Measurements from ENCODE around the gene ST6GAL1. TPM values are rescaled to one million over a fixed set of nuclear protein-coding genes. Genes with fewer than 3 reads are reported as not detected.

ST6GAL1 gene
- total RNA-seq, 1 experiment from 2014 or later, result 15.6 TPM

GRCh38 chr3:186990878-186991308, 60.6 kb downstream of the ST6GAL1 start:
- peak; percentile 79 for DNase-seq (ENCODE audit: low read depth, low spot score)
- Histone ChIP-seq H2AFZ (ENCODE audit: low read depth, low read length, poor library complexity, severe bottlenecking) (no peak overlapping the region), H3K9ac (ENCODE audit: low read length) (peak overlapping the region; percentile 30; the same call in 1 of the 2 replicates), H3K27ac (ENCODE audit: low read depth, low read length) (peak overlapping the region; percentile 53), H3K27me3 (ENCODE audit: insufficient read depth, low read length) (no peaks in the 10 kb centered on the region), H3K36me3 (ENCODE audit: control insufficient read depth in 1 of 2, insufficient read depth in 2 of 2, low read length in 2 of 2) (no peaks in the 10 kb centered on the region), H3K4me2 (ENCODE audit: low read length) (peak overlapping the region; percentile 62), H3K79me2 (ENCODE audit: insufficient read depth, low read length) (no peaks in the 10 kb centered on the region), H4K20me1 (ENCODE audit: insufficient read depth) (no peaks in the 10 kb centered on the region), H3K4me1 (ENCODE audit: control insufficient read depth in 1 of 2, insufficient read depth in 2 of 2, low read length in 2 of 2) (peaks cover 17 to 31% of the 10 kb centered on the region in 2 experiments), H3K9me3 (ENCODE audit: control insufficient read depth in 1 of 2, insufficient read depth in 1 of 2, low read depth in 1 of 2, low read length in 2 of 2) (no peaks in the 10 kb centered on the region), H3K4me3 (replicated peaks in 1 of 2; ENCODE audit: low read depth in 1 of 2, low read length in 2 of 2) (peak overlapping the region in 1 of 2 experiments; percentile 3; a peak in 1 of 4 replicates), H3K9me2 (ENCODE audit: insufficient read depth) (no peaks in the 10 kb centered on the region)
- ChIA-PET POLR2A (no interaction called here), CTCF (no interaction called here), RAD21 (ENCODE audit: low non-redundant PET in 1 of 2, low total read pairs in 2 of 2, uncharacterized antibody in 2 of 2, unreplicated experiment in 2 of 2) (no interaction called here)
- ATAC-seq, result peak; percentile 90
- intact Hi-C loops (cut with micrococcal nuclease), result no loop called here
- no TSS peak for BruUV-seq (replicated peaks)
- TF ChIP-seq CBX3 (IDR thresholded peaks at IDR 0.05; ENCODE audit: low read depth) (peak; percentile 78), SIN3A (IDR thresholded peaks at IDR 0.05; ENCODE audit: low read depth) (peak; percentile 97), SP1 (IDR thresholded peaks at IDR 0.05; ENCODE audit: low read depth) (peak; percentile 84), POLR2AphosphoS5 (IDR thresholded peaks at IDR 0.05; ENCODE audit: low read depth, low read length) (peak; percentile 29; the same call in 1 of the 2 replicates), EZH2phosphoT487 (IDR thresholded peaks at IDR 0.05; ENCODE audit: borderline replicate concordance) (no peak), YY1 (IDR thresholded peaks at IDR 0.05; ENCODE audit: extremely low read depth, insufficient replicate concordance, low read depth, low read length) (no peak), ZBTB33 (IDR thresholded peaks at IDR 0.05; ENCODE audit: extremely low read depth, insufficient replicate concordance, low read length) (no peak), FOSL1 (IDR thresholded peaks at IDR 0.05; ENCODE audit: low read depth) (peak; percentile 81), ZFX (IDR thresholded peaks at IDR 0.05) (no peak), ATF3 (IDR thresholded peaks at IDR 0.05) (no peak), JUND (IDR thresholded peaks at IDR 0.05) (peak; percentile 86), POLR2A (IDR thresholded peaks at IDR 0.05; ENCODE audit: borderline replicate concordance, extremely low read depth, insufficient read depth, insufficient read length) (no peak), SRF (IDR thresholded peaks at IDR 0.05; ENCODE audit: low read depth) (0 out of 2 replicates have a peak, but pooled peaks have one; percentile 49), EZH2 (IDR thresholded peaks at IDR 0.05) (no peak), CEBPB (IDR thresholded peaks at IDR 0.05; ENCODE audit: low read depth) (peak; percentile 78), TCF7L2 (IDR thresholded peaks at IDR 0.05; ENCODE audit: borderline replicate concordance, extremely low read depth, insufficient read depth, insufficient read length) (no peak), MAX (IDR thresholded peaks at IDR 0.05) (peak; percentile 79), REST (IDR thresholded peaks at IDR 0.05; ENCODE audit: low read depth) (no peak), RAD21 (IDR thresholded peaks at IDR 0.05; ENCODE audit: low read depth) (peak; percentile 39; the same call in 1 of the 2 replicates), ZNF274 (IDR thresholded peaks at IDR 0.05; ENCODE audit: low read depth, low read length) (no peak), EGR1 (IDR thresholded peaks at IDR 0.05; ENCODE audit: low read depth) (no peak), ELF1 (IDR thresholded peaks at IDR 0.05; ENCODE audit: borderline replicate concordance, low read depth) (no peak)

All from HCT116 (cell line).